GM19324 (cell line): ENCODE results near the gene ETHE1.
A peak's percentile ranks its signal among the peaks of the same experiment; 100 is the strongest.

ENCODE experiments used
- ATAC-seq: cut with Tn5 transposase; IDR thresholded peaks from one replicate; pipeline ENCODE4 v1.9.1; 2021; ENCODE audit warnings: mild to moderate bottlenecking, moderate library complexity; ENCODE audit not compliant: unreplicated experiment, low FRiP score

Gene ETHE1

DNA sequence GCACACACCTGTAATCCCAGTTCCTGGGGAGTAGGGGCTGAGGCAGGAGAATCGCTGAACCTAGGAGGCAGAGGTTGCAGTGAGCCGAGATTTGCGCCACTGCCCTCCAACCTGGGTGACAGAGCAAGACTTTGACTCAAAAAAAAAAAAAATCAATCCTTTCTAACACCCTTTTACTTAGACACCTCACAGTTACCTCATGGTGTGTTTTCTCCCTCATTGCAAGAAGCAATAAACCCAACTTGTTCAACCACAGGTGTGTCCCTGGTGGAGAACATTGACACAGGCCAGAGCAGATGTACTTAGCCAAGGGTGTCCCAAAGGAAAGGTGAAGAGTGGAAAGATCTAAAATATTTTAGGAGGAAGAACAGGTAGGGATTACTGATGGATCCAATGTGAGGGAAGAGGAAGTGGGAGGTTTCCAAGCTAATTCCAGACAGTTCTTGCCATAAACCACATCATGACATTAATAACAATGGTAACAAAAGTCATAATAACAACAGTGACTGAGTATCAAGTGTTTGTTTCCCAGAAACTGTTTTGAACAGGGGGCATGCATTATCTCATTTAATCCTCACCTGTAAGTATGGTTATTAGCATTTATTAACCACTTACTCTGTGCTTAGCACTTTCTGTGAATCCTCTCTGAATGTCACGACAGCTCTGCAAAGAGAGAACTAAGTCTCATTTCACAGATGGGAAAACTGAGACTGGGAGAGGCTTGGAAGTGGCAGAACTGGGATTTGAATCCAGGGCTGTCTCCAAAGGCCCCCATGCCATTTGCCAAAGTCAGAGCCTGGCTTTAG, 58.4 kb downstream of the ETHE1 start:
- ATAC-seq: no peak

DNA sequence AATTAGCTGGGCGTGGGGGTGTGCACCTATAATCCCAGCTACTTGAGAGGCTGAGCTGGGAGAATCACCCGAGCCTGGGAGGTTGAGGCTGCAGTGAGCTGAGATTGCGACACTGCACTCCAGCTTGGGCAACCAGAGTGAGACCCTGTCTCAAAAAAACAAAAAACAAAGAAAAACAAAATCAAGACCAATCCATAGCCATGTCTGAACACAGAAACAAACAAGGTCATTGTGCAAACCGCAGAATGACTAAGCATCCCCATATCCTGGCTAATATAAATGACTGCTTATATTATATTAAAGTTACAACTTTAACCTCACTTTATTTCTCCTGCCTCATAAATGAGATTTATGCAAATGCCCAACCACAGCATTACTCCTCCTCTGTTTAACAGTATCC, 59.3 kb downstream of the ETHE1 start:
- no peak for ATAC-seq

DNA sequence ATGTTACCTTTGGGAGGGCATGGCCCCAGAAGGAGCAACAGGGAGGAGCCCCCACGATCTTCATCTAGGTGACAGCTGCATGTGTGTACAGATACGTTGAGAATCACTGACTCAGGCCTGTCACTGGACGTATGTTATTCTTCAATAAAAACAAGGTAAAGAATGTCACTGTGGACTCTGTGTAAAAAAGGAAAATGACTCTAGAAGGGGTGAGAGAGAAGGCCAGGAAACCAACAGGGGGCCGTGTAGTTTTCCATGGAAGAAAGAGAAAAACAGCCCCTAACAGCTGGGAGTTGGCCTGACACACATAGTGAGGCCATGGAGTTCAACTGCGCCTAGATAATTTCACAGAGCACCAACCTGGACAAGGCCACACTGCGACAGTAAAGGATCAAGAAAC, 59.7 kb downstream of the ETHE1 start:
- ATAC-seq: no peak

DNA sequence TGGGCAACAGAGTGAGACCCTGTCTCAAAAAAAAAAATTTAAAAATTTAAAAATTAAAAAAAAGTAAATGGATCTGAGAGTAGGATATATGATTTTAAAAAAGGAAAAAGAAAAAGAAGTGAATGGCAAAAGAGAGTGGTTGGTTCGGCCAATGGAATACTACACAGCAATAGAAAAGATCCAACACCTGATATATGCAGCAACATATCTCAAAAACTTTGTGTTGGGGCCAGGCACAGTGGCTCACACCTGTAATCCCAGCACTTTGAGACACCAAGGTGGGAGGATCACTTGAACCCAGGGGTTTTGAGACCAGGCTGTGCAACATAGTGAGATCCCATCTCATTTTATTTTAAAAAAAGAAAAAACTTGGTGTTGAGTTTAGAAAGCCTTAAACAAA, 60.2 kb downstream of the ETHE1 start:
- no peak for ATAC-seq

DNA sequence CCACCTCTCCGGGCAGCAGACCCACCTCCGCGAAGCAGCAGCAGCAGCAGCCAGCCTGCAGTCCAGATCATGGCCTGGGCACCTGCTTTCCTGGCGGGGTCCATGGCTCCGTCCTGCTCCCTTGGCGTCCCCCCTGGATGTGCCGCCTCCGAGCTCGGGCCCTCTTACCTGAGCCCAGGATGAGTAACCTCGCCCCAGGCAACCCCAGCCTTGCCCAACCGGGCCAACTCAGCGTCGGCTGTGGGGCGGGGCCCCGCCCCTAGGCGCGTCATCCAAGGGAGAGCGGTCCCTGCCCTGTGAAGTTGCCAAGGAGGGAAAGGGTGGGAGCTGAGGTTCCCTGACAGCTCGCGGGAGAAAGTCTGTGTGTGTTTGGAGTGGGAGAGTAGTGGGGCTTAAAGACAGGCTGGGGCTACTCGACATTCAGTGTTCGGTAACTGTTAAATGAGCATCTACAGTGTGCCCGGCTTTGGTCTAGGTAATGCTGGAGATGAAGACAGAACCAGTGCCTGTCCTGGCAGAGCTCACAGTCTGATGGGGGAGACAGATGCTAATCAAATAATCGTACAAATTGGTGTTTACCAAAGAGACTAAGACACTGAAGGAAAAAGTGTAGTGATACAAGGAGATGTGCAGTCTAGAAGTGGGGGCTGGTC, 61.4 kb downstream of the ETHE1 start, which contains the start of gene LYPD3:
TSS of gene LYPD3 (minus strand) at position 141 of the 653 bp plus-strand sequence. CDS start at position 104, 37 bp downstream.
- no peak for ATAC-seq

DNA sequence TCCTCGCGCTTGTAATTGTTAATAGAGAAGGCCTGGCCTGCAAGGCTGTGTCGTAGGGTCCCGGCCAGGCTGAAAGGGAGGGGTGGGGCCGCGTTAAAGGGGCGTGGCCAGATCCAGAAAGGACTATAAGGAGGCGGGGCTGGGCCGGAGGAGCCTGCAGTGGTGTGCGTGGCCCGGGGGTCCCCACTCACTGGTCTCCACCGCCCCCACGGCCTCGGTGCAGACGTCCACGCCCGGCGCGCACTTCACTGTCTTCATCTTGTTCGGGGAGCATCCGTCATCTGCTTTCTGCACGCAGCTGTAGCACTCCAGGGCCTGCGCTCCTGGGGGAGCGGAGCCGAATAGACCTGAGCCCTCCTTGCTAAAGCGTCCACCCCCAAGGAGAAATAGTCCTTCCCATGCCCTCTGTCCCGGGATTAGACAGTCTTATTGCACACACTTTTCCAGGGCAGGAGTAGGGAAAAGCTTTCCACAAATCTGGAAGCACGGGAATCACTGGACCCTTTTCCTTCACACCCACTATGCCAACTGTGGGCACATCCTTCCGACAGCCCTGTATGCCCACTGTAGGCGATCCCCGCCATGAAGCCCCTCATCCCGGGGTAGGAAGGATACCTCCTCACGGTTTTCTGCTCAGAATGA, 62.7 kb downstream of the ETHE1 start:
- ATAC-seq: peak; percentile 15

DNA sequence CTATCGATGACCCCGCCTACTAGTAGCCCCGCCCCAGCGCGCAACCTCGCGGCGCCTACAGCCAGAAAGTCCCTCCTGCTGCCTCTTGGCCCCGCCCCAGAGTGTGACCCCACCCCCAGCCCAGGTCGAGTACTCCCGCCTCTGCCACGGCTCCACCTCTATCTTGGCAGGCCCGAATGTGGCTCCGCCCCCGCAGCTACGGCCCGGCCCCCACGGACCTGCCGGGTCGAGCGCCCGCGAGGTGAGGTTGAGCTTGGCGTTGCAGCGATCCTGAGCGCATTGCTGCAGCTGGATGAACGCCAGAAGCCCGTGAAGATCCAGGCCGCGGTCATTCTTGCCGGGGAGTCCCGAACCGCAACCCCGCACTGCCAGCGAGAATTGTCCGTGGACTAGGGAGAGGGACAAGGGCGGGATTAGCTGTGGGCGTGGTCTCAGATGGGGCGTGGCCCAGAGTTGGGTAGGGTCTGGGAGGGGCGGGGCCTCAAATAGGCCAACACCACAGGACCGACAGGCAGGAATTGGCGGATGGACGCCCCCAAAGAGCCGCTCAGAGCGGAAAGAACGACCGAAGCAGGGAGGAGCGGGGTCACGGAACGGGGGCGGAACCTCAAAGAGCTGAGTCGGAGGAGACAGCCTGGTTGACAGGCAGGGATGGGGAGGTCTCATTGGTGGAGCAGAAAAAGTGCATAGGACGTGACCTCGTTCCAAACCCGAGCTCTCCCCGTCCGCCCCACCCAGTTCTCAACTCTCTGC, 63.4 kb downstream of the ETHE1 start:
- ATAC-seq: peak; percentile 79

DNA sequence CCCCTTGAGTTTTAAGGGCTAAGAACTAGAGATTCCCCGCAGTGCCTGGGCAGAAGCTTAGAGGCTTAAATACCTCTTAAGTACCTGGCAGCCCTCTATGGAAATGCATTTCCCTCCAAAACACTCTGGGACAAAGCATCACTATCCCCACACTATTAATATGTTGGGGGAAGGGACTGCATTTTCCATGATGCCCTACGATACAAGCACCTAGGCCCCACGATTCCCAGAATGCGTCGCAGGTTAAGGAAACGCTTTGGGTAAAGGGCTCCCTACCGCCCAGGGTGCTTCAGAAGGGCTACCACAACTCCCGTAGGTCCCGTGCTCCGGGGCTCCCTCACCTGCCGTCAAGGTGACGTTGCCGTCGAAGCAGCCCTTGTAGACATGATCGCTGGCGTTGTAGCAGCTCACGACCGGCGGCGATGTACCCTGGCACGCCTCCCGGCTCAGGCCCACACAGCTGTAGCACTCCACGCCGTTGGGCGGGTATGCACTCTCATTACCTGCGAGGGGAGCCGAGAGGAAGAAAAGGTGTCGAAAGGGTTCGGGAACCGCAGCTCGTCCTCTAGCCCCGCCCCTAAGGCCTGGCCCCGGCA, 64.1 kb downstream of the ETHE1 start:
- ATAC-seq: no peak

DNA sequence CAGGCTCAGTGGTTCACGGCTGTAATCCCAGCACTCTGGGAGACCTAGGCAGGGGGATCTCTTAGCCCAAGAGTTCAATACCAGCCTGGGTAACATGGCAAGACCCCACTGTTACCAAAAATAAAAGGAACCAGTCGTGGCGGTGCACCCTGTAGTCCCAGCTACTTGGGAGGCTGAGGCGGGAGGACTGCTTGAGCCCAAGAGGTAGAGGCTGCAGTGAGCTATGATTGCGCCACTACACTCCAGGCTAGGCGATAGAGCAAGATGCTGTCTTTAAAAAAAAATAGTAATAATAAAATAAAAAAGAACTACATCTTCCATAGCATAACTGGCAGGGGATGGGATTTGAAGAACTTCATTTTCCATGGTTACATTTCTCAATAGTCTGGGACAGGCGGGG, 64.6 kb downstream of the ETHE1 start:
- ATAC-seq: no peak

DNA sequence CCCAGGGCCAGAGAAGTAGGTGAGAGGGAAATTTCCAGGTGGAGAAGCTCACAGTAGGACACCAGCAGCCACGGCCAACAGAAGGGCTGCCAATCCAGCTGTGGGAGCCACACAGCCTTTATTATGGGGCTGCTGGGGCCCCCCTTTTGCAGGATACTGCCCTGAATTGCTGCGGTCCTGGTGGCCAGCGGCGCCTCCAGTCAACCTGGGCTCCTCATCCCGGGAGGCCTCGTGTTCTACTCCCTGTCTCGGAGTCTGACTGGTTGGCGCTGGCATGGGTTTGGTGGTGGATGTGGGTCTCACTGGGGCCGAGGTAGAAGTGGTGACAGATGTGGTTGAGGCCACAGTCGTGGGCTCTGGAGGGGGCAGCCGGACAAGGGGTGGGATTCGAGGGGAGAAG, 65.7 kb downstream of the ETHE1 start:
- no peak for ATAC-seq

DNA sequence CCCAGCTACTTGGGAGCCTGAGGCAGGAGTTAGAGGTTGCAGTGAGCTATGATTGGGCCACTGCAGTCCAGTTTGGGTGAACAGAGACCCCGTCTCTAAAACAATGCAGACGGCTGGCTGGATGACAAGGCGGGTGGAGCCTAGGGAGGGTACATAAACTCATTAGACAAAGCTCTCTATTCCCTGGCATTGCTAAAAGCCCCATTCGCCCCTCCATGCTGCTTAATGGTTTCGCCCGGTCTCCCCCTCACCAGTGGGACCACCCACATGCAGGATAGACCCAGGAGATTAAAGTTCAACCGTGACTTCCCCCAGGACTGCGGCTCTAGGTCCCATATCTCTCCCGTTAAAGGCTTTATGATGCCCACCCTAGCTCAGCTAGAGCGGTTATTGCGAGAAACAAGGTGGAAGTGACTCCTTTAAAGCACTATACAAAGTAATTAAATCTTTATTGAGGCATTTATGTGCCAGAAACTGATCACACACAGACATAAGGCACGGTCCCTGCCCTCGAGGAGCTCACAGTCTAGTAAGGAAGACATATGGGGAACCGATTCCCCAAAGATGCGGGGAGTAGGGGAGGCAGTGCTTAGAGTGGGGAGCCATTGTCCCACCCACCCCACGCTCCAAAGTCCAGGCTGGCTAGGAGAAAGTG, 66.5 kb downstream of the ETHE1 start:
- ATAC-seq: no peak

DNA sequence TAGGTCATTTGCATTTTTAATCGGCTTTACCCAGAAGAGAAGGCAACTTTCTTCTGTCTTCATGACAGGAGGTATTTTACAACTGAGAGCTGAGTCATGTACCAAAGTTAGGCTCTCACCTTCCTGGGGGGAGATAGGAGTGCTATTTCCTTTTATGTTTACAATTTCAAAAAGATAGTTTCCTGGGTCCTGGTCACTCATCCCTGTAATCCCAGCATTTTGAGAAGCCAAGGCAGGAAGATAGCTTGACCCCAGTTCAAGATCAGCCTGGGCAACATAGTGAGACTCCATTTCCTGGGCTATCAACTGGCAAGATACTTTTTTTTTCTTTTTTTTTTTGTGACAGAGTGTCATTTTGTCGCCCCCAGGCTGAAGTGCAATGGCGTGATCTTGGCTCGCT, 69.2 kb downstream of the ETHE1 start:
- no peak for ATAC-seq
